ENCODE measurements around the gene GP9.

DNA sequence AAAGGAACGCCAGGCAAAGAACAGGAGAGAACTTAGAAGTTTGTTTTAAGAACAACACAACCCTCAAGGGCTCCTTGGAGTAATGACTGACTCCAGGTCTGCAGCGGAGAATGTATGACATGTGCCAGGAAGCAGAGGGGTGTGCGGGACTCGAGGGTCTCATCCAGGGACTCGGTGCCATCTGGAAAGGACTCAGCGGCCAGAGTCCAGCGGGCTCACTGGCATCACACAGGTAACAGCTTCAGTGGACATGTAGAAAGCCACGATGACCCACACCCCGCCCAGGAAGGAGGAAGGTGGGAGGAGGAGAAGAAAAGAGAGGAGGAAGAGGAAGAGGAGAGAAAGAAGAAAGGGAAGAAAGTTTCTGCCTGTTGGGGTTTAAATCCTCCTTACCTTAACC lies 21.4 kb downstream of the GP9 start:
- TF ChIP-seq, protein P1, sequence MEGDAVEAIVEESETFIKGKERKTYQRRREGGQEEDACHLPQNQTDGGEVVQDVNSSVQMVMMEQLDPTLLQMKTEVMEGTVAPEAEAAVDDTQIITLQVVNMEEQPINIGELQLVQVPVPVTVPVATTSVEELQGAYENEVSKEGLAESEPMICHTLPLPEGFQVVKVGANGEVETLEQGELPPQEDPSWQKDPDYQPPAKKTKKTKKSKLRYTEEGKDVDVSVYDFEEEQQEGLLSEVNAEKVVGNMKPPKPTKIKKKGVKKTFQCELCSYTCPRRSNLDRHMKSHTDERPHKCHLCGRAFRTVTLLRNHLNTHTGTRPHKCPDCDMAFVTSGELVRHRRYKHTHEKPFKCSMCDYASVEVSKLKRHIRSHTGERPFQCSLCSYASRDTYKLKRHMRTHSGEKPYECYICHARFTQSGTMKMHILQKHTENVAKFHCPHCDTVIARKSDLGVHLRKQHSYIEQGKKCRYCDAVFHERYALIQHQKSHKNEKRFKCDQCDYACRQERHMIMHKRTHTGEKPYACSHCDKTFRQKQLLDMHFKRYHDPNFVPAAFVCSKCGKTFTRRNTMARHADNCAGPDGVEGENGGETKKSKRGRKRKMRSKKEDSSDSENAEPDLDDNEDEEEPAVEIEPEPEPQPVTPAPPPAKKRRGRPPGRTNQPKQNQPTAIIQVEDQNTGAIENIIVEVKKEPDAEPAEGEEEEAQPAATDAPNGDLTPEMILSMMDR (IDR thresholded peaks at IDR 0.05; ENCODE audit: low read depth, low read length): no peak
- TF ChIP-seq POLR2A (IDR thresholded peaks at IDR 0.05; ENCODE audit: extremely low read depth, insufficient read length) (no peak), MYC (IDR thresholded peaks at IDR 0.05; ENCODE audit: low read depth, low read length) (no peak)
- TF ChIP-seq, protein P2, sequence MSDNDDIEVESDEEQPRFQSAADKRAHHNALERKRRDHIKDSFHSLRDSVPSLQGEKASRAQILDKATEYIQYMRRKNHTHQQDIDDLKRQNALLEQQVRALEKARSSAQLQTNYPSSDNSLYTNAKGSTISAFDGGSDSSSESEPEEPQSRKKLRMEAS (IDR thresholded peaks at IDR 0.05; ENCODE audit: low read depth, low read length): no peak
